HG03060 (cell line): Measurements from ENCODE around the gene SESN1.

Experiments used
- ATAC-seq: cut with Tn5 transposase; IDR thresholded peaks from one replicate; pipeline ENCODE4 v1.9.1; 2021; ENCODE audit warnings: low read depth, moderate number of reproducible peaks; ENCODE audit not compliant: unreplicated experiment

The SESN1 gene

GRCh38 chr6:108968325-108969316 lies 126.0 kb downstream of the SESN1 start:
- no peak for ATAC-seq

GRCh38 chr6:108966855-108967755 lies 127.5 kb downstream of the SESN1 start:
- ATAC-seq, result no peak

GRCh38 chr6:108966251-108966650 lies 128.4 kb downstream of the SESN1 start:
- ATAC-seq, result no peak

GRCh38 chr6:108961985-108962384 lies 132.7 kb downstream of the SESN1 start:
- no peak for ATAC-seq

- no peak for ATAC-seq
Observed at GRCh38 chr6:108961077-108961476, 133.6 kb downstream of the SESN1 start.

- ATAC-seq, result no peak
Observed at GRCh38 chr6:108960601-108961000, 134.0 kb downstream of the SESN1 start.

GRCh38 chr6:108959972-108960582 lies 134.6 kb downstream of the SESN1 start:
- no peak for ATAC-seq

GRCh38 chr6:108958900-108959770 lies 135.5 kb downstream of the SESN1 start:
- no peak for ATAC-seq

- ATAC-seq, result no peak
Observed at GRCh38 chr6:108957221-108957620, 137.4 kb downstream of the SESN1 start.

GRCh38 chr6:108955329-108955949 lies 139.2 kb downstream of the SESN1 start:
- ATAC-seq, result no peak

GRCh38 chr6:108953681-108954080 lies 141.0 kb downstream of the SESN1 start:
- ATAC-seq, result no peak

- ATAC-seq, result no peak
Observed at GRCh38 chr6:108952776-108953486, 141.7 kb downstream of the SESN1 start.

- ATAC-seq, result no peak
Observed at GRCh38 chr6:108951351-108951953, 143.2 kb downstream of the SESN1 start.

- no peak for ATAC-seq
Observed at GRCh38 chr6:108948181-108948661, 146.4 kb downstream of the SESN1 start.

GRCh38 chr6:108947114-108947854 lies 147.4 kb downstream of the SESN1 start:
- no peak for ATAC-seq

GRCh38 chr6:108946695-108947094 lies 148.0 kb downstream of the SESN1 start:
- no peak for ATAC-seq

GRCh38 chr6:108945681-108946159 lies 148.9 kb downstream of the SESN1 start:
- ATAC-seq, result no peak
